Measurements from ENCODE around the gene GSKIP.

Gene GSKIP

DNA sequence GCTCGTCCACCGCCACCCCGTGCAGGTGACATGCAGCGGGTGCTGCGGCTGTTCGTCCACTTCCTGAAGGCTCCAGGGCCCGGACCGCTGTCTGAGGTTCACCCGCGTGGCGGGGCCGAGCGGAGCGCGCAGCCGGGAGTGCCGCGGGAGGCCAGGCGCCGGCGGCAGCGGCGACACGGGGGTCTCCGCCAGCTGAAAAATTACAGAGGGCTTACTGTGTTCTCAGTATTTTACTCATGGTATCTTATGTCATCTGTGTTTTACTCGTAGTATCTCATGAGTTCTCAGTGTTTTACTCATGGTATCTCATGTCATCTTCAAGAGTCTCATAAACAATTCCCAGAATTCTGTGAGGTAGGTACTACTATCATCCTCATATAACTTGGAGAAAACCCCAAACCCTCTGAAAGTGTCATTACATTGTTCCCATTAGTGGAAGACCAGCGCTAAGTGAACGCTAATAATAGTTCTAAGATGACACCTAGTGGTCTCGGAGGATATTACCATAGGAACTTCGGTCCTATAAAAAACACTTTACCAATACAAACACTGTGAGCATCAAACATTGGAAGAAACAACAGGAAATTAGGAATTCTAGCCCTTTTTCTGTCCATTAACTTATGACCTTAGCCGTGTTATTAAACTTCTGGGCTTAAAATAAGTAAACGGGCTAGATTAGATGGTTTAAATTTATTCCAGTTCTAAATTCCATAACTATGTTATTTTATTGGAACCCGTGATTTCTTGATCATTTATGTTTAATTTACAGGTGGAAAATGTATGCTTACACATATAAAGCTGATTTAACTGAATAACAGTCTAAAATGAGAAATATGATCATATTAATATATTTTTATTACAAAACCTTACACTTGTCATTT lies 61.0 kb downstream of the GSKIP start:
- H3K27me3 ChIP-seq (ENCODE audit: control insufficient read depth, insufficient read depth, low read length): no peaks in the 10 kb centered on the region
- H3K9ac ChIP-seq (ENCODE audit: low read length): no peak overlapping the region
- peak overlapping the region; percentile 63 for H3K4me3 ChIP-seq (ENCODE audit: low read length)
- no peaks in the 10 kb centered on the region for H3K36me3 ChIP-seq (ENCODE audit: control insufficient read depth, insufficient read depth, low read length)
- H3K4me1 ChIP-seq (ENCODE audit: control insufficient read depth, insufficient read depth, low read length): no peaks in the 10 kb centered on the region
- H3K27ac ChIP-seq (ENCODE audit: low read depth, low read length): no peak overlapping the region

DNA sequence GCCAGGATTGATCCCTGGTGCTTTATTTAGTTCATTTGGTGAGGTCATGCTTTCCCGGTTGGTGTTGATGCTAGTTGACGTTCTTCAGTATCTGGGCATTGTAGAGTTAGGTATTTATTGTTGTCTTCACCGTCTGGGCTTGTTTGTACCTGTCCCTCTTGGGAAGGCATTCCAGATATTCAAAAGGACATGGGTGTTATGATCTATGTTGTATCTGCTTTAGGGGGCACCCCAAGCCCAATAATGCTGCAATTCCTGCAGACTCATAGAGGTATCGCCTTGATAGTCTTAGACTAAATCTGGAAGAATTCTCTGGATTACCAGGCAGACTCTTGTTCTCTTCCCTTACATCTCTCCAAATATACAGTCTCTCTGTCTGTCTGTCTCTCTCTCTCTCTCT lies 70.7 kb downstream of the GSKIP start:
- Histone ChIP-seq H3K36me3 (ENCODE audit: control insufficient read depth, insufficient read depth, low read length) (no peaks in the 10 kb centered on the region), H3K9ac (ENCODE audit: low read length) (no peak overlapping the region), H3K27me3 (ENCODE audit: control insufficient read depth, insufficient read depth, low read length) (no peaks in the 10 kb centered on the region), H3K4me3 (ENCODE audit: low read length) (no peak overlapping the region), H3K27ac (ENCODE audit: low read depth, low read length) (no peak overlapping the region), H3K4me1 (ENCODE audit: control insufficient read depth, insufficient read depth, low read length) (no peaks in the 10 kb centered on the region)

All from rectal smooth muscle tissue (tissue), 1 donor.